ENCODE measurements around the gene PLEKHA1.

DNA sequence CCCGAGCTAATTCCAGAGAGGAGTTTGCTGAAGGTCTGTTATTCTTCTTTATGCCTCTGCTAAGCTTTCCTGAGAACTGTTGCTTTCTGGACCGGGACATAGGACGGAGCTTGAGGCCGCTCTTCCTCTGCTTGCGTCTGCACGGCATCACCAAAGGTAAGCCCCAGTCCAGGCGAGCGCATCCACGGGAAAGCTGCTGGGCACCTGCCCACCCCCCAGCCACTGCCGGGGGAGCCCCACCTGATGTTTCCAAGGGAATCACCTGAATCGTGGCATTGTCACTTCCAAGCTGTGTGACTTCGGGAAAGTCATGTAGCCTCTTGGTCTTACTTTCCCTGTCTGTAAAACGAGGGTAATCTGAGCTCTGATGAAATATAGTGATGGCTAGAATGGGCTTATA, 45.1 kb upstream of the PLEKHA1 start:
- TF ChIP-seq, protein P1, sequence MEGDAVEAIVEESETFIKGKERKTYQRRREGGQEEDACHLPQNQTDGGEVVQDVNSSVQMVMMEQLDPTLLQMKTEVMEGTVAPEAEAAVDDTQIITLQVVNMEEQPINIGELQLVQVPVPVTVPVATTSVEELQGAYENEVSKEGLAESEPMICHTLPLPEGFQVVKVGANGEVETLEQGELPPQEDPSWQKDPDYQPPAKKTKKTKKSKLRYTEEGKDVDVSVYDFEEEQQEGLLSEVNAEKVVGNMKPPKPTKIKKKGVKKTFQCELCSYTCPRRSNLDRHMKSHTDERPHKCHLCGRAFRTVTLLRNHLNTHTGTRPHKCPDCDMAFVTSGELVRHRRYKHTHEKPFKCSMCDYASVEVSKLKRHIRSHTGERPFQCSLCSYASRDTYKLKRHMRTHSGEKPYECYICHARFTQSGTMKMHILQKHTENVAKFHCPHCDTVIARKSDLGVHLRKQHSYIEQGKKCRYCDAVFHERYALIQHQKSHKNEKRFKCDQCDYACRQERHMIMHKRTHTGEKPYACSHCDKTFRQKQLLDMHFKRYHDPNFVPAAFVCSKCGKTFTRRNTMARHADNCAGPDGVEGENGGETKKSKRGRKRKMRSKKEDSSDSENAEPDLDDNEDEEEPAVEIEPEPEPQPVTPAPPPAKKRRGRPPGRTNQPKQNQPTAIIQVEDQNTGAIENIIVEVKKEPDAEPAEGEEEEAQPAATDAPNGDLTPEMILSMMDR (IDR thresholded peaks at IDR 0.05): no peak
- TF ChIP-seq EZH2 (IDR thresholded peaks at IDR 0.05; ENCODE audit: borderline replicate concordance, insufficient read depth, low read depth, low read length, poor library complexity, severe bottlenecking): no peak

All from B cell (primary cell).